A549 treated with Mapracorat at 1 μM for 4 hours (cell line): ENCODE data around the gene IGHMBP2. TPM values are rescaled to one million over a fixed set of nuclear protein-coding genes. Genes with fewer than 3 reads are reported as not detected.

ENCODE experiments used
- total RNA-seq: library from RNA; stranded (reverse); fragments of 200-300 nt; extraction: Qiagen RNA extraction; gene quantifications from 5 replicates; pipeline ENCODE4 v1.2.3, GENCODE V29; 2022

Gene IGHMBP2
- total RNA-seq = 12.7 to 16.8 TPM (median 15.4 TPM) in 5 replicates

DNA sequence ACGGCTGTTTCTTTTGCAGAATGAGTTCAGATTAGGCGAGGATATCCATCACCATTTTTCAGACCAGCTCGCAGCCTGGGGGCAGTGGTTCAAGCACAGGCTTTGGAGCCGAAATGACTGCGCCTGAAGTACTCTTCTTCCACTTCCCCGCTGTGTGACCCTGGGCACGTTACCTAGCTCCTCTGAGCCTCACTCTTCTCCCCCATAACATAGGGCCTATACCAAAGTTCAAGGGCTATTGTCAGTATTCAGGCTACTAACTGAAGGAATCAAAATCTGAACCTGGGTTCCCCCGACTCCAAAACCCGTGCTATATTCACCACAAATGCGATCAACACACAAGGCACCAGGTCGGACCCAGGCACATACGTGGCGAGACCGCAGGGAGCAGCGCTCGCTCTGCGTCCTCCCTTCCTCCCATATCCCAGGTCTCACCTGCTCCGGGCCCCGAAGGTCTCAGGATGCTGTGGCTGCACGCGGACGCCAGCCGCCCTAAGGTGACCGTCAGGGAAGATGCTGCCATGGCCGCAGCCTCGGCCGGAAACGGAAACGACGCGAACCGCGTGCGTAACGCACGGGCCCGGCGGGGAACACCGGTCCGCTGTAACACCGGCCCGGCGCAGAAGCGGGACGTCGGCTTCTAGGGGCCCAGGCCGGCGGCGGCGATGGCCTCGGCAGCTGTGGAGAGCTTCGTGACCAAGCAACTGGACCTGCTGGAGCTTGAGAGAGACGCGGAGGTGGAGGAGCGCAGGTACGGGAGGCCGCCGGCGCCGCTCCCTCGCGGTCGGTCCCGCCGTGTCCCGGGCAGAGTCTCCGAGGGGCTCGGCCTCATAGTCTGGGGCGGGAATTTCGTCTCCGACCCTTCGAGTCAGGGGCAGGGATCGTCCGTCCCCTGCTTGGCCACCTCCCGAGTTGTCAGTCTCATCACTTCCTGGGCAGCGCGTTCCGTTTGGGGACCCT is at the start of gene IGHMBP2, which contains the start of gene MRPL21:
IGHMBP2 (plus strand) TSS at position 604 of the 960 bp plus-strand sequence; CDS start at position 666, 62 bp downstream.
MRPL21 (minus strand) TSS at position 545 of the 960 bp plus-strand sequence; CDS start at position 523, 22 bp downstream.

DNA sequence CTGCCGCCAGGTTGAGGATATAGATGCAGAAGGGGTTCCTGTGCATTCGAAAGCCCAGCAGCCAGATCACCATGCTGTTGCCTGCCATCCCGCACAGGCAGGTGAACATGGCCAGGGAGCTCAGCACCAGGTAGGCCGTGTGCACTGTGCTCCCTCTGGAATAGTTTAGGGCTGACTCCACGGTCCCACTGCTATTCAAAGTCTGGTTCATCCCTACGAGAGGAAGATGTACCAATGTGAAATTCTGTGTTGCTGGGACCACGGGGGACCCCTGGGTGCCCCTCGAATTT is 77.0 kb downstream of the IGHMBP2 start, which contains the start of gene MRGPRD:
MRGPRD (minus strand) TSS at position 211 of the 290 bp plus-strand sequence; CDS start at position 211, 0 bp downstream.

Other genes starting within 250 kb of the IGHMBP2 start
- gene GAL, start 219.3 kb upstream of the IGHMBP2 start, total RNA-seq = 10.2 to 23.6 TPM (median 19.2 TPM) in 5 replicates
- 3.3 to 7.6 TPM (median 6.7 TPM) in 5 replicates for gene TESMIN, start 152.4 kb upstream of the IGHMBP2 start, total RNA-seq
- 27.9 to 32.8 TPM (median 31.7 TPM) in 5 replicates for gene CPT1A, start 62.0 kb upstream of the IGHMBP2 start, total RNA-seq
- 126 to 143 TPM (median 134 TPM) in 5 replicates for gene MRPL21, start 59 bp upstream of the IGHMBP2 start, total RNA-seq
- not detected in 5 replicates for gene MRGPRD, start 77.1 kb downstream of the IGHMBP2 start, total RNA-seq
- gene MRGPRF, start 109.4 kb downstream of the IGHMBP2 start, total RNA-seq = 0.06 to 0.12 TPM in 2 of 5 replicates, not detected in the others
- 8.7 to 14.1 TPM (median 12.8 TPM) in 5 replicates for gene TPCN2, start 145.0 kb downstream of the IGHMBP2 start, total RNA-seq